ENCODE measurements around the gene CELA2B. TPM values are rescaled to one million over a fixed set of nuclear protein-coding genes. Genes with fewer than 3 reads are reported as not detected.

CELA2B gene
- total and polyA plus RNA-seq, 9 of the 15 experiments (the other 6 are each of a cell fraction or from before 2014, with no cell fraction given): 0.25 to 2.1 (median 0.38) TPM; not detected in 5

DNA sequence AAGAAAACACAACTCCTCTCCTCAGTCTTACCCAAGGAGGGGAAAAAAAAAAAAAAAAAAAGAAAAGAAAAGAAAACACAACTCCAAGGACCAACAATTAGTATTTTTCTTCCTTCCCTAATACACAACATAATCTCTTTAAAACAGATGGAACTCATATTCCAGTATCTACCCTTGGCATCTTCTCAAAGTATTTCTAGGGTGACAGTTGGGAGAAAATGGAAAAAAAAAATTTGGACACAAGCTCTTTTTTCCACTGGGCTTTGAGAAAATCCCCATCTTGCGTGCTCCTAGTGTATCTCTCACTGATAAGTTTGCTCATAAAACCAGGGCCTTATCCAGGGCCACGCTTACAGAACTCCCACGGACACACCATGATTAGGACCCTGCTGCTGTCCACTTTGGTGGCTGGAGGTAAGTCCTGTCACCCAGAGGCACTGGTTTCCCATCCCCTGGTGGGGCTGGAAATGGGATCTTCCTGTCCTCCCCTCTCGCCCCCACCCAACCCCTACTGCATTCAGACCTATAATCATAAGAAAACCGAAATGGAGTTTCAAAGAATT is at the start of gene CELA2B (continued):
- TF ChIP-seq, protein P1, sequence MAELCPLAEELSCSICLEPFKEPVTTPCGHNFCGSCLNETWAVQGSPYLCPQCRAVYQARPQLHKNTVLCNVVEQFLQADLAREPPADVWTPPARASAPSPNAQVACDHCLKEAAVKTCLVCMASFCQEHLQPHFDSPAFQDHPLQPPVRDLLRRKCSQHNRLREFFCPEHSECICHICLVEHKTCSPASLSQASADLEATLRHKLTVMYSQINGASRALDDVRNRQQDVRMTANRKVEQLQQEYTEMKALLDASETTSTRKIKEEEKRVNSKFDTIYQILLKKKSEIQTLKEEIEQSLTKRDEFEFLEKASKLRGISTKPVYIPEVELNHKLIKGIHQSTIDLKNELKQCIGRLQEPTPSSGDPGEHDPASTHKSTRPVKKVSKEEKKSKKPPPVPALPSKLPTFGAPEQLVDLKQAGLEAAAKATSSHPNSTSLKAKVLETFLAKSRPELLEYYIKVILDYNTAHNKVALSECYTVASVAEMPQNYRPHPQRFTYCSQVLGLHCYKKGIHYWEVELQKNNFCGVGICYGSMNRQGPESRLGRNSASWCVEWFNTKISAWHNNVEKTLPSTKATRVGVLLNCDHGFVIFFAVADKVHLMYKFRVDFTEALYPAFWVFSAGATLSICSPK (IDR thresholded peaks at IDR 0.05; ENCODE audit: borderline replicate concordance): no peak
- TF ChIP-seq ZFP36 (IDR thresholded peaks at IDR 0.05; ENCODE audit: low read depth, low read length, partially characterized antibody) (no peak), ZNF384 (IDR thresholded peaks at IDR 0.05; ENCODE audit: low read depth, low read length) (peak; percentile 41; the same call in 1 of the 2 replicates), SAFB2 (IDR thresholded peaks at IDR 0.05; ENCODE audit: borderline replicate concordance, low read depth, low read length, severe bottlenecking) (no peak), TEAD4 (IDR thresholded peaks at IDR 0.05; ENCODE audit: low read length) (peak; percentile 47; the same call in 1 of the 2 replicates), TEAD4 (CRISPR knock-in tag; IDR thresholded peaks at IDR 0.05; ENCODE audit: borderline replicate concordance) (no peak)
- TF ChIP-seq, protein P2, sequence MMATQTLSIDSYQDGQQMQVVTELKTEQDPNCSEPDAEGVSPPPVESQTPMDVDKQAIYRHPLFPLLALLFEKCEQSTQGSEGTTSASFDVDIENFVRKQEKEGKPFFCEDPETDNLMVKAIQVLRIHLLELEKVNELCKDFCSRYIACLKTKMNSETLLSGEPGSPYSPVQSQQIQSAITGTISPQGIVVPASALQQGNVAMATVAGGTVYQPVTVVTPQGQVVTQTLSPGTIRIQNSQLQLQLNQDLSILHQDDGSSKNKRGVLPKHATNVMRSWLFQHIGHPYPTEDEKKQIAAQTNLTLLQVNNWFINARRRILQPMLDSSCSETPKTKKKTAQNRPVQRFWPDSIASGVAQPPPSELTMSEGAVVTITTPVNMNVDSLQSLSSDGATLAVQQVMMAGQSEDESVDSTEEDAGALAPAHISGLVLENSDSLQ (IDR thresholded peaks at IDR 0.05): no peak
